Myocyte (in vitro differentiated cells): ENCODE measurements around the gene NOC3L. TPM values are rescaled to one million over a fixed set of nuclear protein-coding genes. Genes with fewer than 3 reads are reported as not detected.

Experiments used
- DNase-seq: peaks from one replicate; pipeline ENCODE4 v3.0.0-alpha.2; 2012; ENCODE audit warnings: low read depth
- total RNA-seq: library from RNA; depleted of rRNA; stranded (reverse); fragments of >200 nt; gene quantifications from 2 replicates; pipeline ENCODE4 v1.2.3, GENCODE V29; 2014

Gene NOC3L
- total RNA-seq, 1 donor from 2014 or later, result 26.5 TPM

DNA sequence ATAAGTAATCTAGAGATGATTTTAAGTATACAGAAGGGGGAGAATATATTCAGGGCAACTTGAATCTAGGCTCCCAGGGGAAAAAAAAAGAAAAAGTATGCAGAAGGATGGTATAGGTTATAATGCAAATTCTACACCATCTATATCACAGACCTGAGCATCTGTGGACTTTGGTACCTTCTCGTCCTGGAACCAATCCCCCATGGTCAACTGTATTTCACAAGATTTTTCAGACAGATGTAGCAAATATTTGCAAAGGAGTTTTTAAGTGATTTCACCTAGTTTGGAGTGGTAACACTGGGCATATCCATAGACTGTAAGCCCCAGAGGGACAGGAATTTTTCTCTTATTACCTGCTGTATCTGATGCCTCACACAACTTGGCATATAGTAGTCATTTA is 58.8 kb downstream of the NOC3L start:
- no peak for DNase-seq

DNA sequence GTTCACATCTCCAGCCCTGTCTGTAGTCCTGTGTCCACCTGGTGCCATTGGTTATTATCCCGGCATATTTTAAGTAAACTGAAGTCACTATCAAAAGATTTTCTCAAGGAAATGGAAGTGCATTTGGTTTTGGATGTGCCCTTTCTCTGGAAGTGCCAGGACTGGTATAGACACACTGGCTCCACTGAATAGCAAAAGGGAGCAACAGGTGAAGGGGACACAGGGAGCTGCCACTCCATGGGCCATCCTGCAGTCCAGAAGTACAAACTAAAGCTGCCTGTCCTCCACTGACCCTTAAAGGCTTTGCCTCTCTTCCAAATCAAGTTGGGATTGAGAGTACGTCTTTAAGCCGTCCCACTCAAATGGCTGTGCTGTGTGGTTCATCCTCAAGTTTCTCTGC is 62.7 kb downstream of the NOC3L start:
- peak; percentile 59 for DNase-seq

DNA sequence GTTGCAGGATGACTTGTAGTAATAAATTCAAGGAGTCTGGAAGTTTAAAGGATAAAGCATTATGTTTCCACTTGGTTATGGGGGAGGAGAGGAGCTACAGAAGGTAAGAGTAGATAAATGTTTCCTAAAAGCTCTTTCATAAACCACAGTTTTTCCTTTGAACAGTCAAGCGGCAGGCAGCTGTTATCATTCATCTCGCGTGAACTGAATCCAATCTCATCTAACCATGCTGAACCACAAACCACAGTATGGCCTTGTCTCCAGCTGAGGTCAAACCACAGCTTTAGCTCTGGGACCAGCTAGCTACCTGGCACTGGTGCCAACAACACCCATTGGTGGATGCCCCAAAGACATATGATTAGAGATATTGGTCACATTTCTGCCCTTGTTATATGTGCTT is 63.3 kb downstream of the NOC3L start:
- peak; percentile 98 for DNase-seq

DNA sequence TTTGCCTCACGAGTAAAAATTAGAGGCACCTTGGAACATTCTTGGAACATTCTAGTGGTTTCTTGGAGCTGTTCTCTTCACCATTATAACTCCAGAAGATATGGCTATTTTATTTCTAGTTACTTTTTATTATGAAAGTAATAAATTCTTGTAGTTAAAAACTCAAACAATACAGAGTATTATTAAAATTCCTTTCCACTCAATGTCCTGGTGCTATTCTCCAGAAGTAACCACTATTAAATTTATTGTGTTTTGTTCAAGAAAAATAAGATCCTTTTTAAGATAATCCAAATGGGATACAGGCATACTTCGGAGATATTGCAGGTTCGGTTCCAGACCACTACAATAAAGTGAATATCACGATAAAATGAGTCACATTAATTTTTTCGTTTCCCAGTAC is 68.6 kb downstream of the NOC3L start:
- no peak for DNase-seq

DNA sequence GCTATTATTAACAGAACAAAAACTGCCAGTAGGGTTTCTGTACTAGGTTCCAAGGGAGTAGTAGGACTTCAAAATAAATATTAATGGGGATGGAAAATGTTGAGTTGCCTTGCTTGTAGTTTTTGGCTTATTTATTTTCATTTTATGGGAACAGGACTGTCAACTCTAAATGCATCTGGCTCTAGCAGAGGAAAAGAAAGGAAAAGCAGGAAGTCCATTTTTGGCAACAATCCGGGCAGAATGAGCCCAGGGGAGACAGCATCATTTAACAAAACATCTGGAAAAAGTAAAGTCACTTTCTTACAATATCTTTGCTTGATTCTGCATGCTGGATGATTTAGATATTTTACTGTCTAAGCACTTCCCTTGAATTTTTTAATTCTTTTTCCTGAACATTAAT is 69.4 kb downstream of the NOC3L start:
- no peak for DNase-seq

DNA sequence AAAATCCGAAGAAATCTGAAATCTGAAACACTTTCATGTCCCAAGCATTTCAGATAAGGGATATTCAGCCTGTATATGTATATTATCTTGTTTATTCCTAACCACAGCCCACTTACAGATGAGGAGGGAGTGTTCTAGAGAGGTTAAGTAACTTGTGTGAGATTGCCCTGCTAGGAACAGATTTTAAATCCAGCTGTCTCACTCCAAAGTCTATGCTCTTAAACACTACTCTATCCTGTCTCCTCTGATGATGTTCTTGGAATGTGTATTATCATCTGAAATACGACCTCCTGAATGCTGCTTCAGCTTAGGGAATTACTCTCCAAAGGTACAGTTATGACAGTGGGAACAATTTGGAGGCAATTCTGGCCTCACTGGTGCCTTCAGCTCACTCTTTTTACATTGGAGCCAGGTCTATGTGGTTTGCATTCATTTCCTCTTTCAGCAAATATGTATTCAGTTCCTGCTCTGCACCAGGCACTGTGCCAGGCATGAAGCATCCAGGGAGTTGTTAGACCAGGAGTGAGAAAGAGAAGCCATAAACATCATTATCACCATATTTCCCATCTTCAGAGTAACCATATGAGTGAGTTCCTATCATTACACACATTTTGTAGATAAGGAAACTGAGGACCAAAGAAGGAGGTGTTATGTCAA is 70.2 kb downstream of the NOC3L start:
- peak; percentile 46 for DNase-seq

DNA sequence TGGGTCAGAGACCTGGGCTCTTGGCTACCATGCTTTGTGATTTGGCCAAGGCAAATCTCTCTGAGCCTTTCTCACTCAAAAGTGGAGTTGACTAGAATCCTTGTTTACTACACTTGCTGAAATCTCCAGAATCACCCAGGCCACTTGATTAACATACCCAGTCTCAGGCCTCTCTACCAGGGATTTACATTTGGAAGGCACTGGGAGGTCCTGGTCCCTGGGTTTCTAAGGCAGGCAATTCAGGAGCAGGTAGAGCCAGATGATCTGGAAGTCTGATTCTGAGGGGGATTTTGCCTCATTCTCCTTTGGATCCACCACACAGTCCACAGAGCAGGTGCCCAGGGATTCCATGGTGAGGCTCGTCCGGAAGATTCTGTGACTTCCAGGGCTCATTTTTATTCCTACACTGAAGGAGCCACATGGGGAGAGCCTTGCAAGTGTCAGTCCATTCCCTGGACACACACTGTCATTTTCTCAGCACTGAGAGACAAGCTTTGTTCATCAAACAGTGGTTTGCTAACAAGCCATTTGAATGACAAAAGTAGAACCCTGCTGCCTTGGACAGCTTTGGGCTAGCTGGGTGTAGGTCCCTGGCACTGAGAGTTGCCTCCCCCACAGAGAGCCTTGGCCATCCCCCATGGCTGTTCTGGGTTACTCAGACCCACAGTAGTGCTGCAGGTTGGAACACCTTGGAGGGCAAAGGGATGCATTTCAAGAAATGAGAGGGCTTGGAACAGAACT is 74.2 kb downstream of the NOC3L start:
- no peak for DNase-seq

DNA sequence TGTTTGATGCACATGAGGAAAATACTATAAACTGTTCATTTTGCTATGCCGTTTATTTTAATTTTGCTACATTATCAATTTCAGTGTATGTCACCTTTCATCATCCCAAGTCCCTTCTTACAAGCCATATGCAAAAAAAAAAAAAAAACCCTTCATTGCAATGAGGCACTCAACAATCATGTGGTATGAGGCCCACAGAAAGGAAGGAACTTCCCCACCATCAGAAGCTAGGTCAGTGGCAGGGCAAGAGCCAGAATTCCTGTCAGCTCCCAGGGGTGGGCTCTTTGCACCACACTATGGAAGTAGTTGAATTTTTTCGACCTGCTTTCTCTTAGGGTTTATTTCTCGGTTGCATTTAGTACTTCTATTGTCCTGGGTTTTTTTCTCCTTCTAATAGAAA is 75.4 kb downstream of the NOC3L start:
- no peak for DNase-seq

DNA sequence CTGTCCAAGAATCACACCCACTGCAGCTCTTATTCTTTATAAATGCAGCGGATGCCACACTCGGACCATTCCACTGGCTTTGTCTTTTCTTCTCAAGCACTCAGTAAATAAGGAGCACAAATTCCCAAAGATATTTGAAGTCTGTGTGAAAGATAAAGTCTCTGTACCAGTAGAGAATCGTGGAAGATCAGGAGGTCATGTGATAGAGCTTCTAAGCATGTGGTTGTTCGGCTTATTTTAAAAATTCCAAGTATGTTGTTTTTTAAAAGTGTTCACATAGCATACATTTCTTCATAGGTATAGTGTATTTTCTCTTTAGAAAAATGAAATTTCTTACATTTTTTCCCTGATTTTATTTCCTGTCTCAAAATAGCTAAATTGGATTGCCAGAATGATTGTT is 75.8 kb downstream of the NOC3L start:
- DNase-seq, result peak; percentile 11

DNA sequence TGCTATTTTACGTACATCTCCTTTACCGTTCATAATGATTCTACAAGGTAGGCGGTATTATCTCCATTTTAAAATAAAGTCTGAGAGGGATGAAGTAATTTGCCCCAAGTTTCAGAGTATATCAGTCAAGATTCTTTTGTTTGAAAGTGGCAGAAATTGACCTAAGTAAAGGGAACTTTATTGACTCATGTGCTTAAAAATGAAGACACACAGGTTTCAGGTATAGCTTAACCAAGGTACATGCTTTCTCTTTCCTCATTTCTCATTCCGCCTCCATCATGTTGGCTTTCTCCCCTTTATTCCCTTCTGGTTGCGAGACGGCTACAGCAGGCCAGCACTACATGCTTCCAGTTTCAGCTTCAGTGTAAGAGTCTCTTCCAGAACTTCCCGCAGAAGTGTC is 77.5 kb downstream of the NOC3L start:
- no peak for DNase-seq

Other genes starting within 250 kb of the NOC3L start
- gene TBC1D12, start 39.6 kb upstream of the NOC3L start, total RNA-seq, result 16.2 and 17.2 TPM in 2 replicates
- gene HELLS, start 182.8 kb upstream of the NOC3L start, total RNA-seq, result 2.6 and 6.0 TPM in 2 replicates